H1 (cell line): Measurements from ENCODE around the gene ATXN2. TPM values are rescaled to one million over a fixed set of nuclear protein-coding genes. Genes with fewer than 3 reads are reported as not detected.

Experiments
- CTCF ChIA-PET: fragments of 300-600 bp; sonication (Branson Sonifier 250); formaldehyde crosslinking; loops from one replicate; lab custom pipeline; 2021; ENCODE audit not compliant: partially characterized antibody; lab: Charles Lee
- POLR2A ChIA-PET: fragments of 300-600 bp; sonication (Branson Sonifier 250); formaldehyde crosslinking; loops from one replicate; lab custom pipeline; 2021; ENCODE audit warnings: inconsistent platforms; ENCODE audit not compliant: partially characterized antibody; lab: Charles Lee
- DNase-seq, 2 experiments: peaks; one replicate each; pipeline versions ENCODE4 v3.0.0 to v3.0.0-alpha.2; 2010 to 2022; ENCODE audit warnings: low spot score in 2 of 2, low read depth in 1 of 2, mixed read lengths in 1 of 2
- FAIRE-seq: peaks from 2 replicates; lab custom pipeline; 2011; peaks lifted over from hg19 to GRCh38; lab: Jason Lieb, UNC
- H2AFZ ChIP-seq: 2 replicates; pipeline ENCODE4 v1.8.1; 2012; ENCODE audit warnings: low read length, inconsistent platforms
- H2AK5ac ChIP-seq: 2 replicates; pipeline ENCODE4 v1.6.1; 2013; ENCODE audit warnings: low read depth, low read length
- H2BK120ac ChIP-seq: replicated peaks from 2 replicates; pipeline ENCODE3; 2013; ENCODE audit warnings: low read depth, low read length, inconsistent platforms
- H2BK12ac ChIP-seq: 2 replicates; pipeline ENCODE4 v1.6.1; 2013; ENCODE audit warnings: low read depth, low read length
- H2BK15ac ChIP-seq: 2 replicates; pipeline ENCODE4 v1.6.1; 2013; ENCODE audit warnings: low read length
- H2BK20ac ChIP-seq: 2 replicates; pipeline ENCODE4 v1.6.1; 2013; ENCODE audit warnings: low read length
- H2BK5ac ChIP-seq: 2 replicates; pipeline ENCODE4 v1.6.1; 2013; ENCODE audit warnings: low read depth, low read length
- H3K14ac ChIP-seq: 2 replicates; pipeline ENCODE4 v1.6.1; 2013; ENCODE audit warnings: inconsistent platforms; ENCODE audit not compliant: insufficient read length
- H3K18ac ChIP-seq: 2 replicates; pipeline ENCODE4 v1.6.1; 2013; ENCODE audit warnings: low read length; ENCODE audit errors: extremely low read depth
- H3K23ac ChIP-seq: 2 replicates; pipeline ENCODE4 v1.6.1; 2013; ENCODE audit warnings: inconsistent platforms; ENCODE audit not compliant: insufficient read length
- H3K23me2 ChIP-seq: 2 replicates; pipeline ENCODE4 v1.6.1; 2013; ENCODE audit warnings: low read depth, low read length
- H3K27ac ChIP-seq: 2 replicates; pipeline ENCODE4 v1.6.1; 2011; ENCODE audit warnings: low read depth, low read length, inconsistent platforms
- H3K27me3 ChIP-seq, 4 experiments: replicated peaks in 1 of 4; 1 replicate in 1 of 4; 2 replicates in 3 of 4; pipeline versions ENCODE4 v1.6.1 to v1.8.1; 2011 to 2013; ENCODE audit warnings: low read length in 3 of 4, mild to moderate bottlenecking in 3 of 4, inconsistent platforms in 2 of 4, mixed read lengths in 2 of 4, moderate library complexity in 1 of 4; ENCODE audit not compliant: control insufficient read depth in 3 of 4, insufficient read depth in 3 of 4; ENCODE audit errors: extremely low read depth in 1 of 4
- H3K36me3 ChIP-seq, 4 experiments: 2 replicates each; pipeline versions ENCODE4 v1.6.1 to v1.8.1; 2011 to 2013; ENCODE audit warnings: mild to moderate bottlenecking in 4 of 4, low read length in 3 of 4, moderate library complexity in 2 of 4, control low read depth in 1 of 4, inconsistent platforms in 1 of 4; ENCODE audit not compliant: insufficient read depth in 4 of 4, control insufficient read depth in 2 of 4
- H3K4ac ChIP-seq: replicated peaks from 2 replicates; pipeline ENCODE3; 2013; ENCODE audit warnings: low read length, low read depth, mixed read lengths, inconsistent platforms; ENCODE audit not compliant: insufficient read length
- H3K4me1 ChIP-seq, 4 experiments: replicated peaks in 1 of 4; 1 replicate in 1 of 4; 2 replicates in 3 of 4; pipeline versions ENCODE4 v1.6.1 to v1.8.1; 2011 to 2013; ENCODE audit warnings: low read length in 3 of 4, inconsistent platforms in 2 of 4, mixed read lengths in 1 of 4; ENCODE audit not compliant: insufficient read depth in 4 of 4, control insufficient read depth in 3 of 4
- H3K4me2 ChIP-seq, 2 experiments: 2 replicates each; pipeline versions ENCODE4 v1.6.1 to v1.8.1; 2011 to 2013; ENCODE audit warnings: low read depth in 2 of 2, low read length in 2 of 2, control low read depth in 1 of 2, inconsistent platforms in 1 of 2, mild to moderate bottlenecking in 1 of 2; ENCODE audit not compliant: insufficient read depth in 1 of 2
- H3K4me3 ChIP-seq, 4 experiments: fragments of 200-600, 300-600 bp in 1 of 4; sonication (generic), shearing (Covaris generic), sonication (Bioruptor Twin) in 1 of 4; 2 replicates each; pipeline versions ENCODE4 v1.5.1 to v1.8.1; 2011 to 2016; ENCODE audit warnings: low read length in 4 of 4, low read depth in 3 of 4, control low read depth in 2 of 4, inconsistent platforms in 2 of 4, mild to moderate bottlenecking in 2 of 4, mixed read lengths in 1 of 4, moderate library complexity in 1 of 4; ENCODE audit not compliant: insufficient read depth in 2 of 4; ENCODE audit errors: extremely low read depth in 1 of 4
- H3K56ac ChIP-seq: replicated peaks from 2 replicates; pipeline ENCODE3; 2013; ENCODE audit warnings: low read depth, mild to moderate bottlenecking, mixed read lengths, low read length, inconsistent platforms; ENCODE audit not compliant: insufficient read length
- H3K79me1 ChIP-seq: 2 replicates; pipeline ENCODE4 v1.6.1; 2013; ENCODE audit warnings: low read depth, low read length, control low read depth
- H3K79me2 ChIP-seq, 2 experiments: 2 replicates each; pipeline versions ENCODE4 v1.6.1 to v1.8.1; 2012 to 2013; ENCODE audit warnings: low read length in 2 of 2, mild to moderate bottlenecking in 2 of 2, inconsistent platforms in 1 of 2; ENCODE audit not compliant: insufficient read depth in 2 of 2, control insufficient read depth in 1 of 2
- H3K9ac ChIP-seq, 4 experiments: replicated peaks in 1 of 4; 1 replicate in 1 of 4; 2 replicates in 3 of 4; pipeline versions ENCODE4 v1.6.1 to v1.8.1; 2011 to 2013; ENCODE audit warnings: low read depth in 3 of 4, low read length in 3 of 4, control low read depth in 2 of 4, mild to moderate bottlenecking in 2 of 4, moderate library complexity in 2 of 4, inconsistent platforms in 1 of 4; ENCODE audit errors: extremely low read depth in 1 of 4
- H3K9me3 ChIP-seq, 2 experiments: 2 replicates each; pipeline versions ENCODE4 v1.6.1 to v1.8.1; 2012 to 2013; ENCODE audit warnings: mild to moderate bottlenecking in 2 of 2, moderate library complexity in 2 of 2, control low read depth in 1 of 2, inconsistent platforms in 1 of 2, low read depth in 1 of 2, low read length in 1 of 2, mixed read lengths in 1 of 2; ENCODE audit not compliant: insufficient read depth in 2 of 2
- H4K20me1 ChIP-seq, 2 experiments: replicated peaks in 1 of 2; 2 replicates each; pipeline versions ENCODE3 to v1.8.1; 2011 to 2013; ENCODE audit warnings: inconsistent platforms in 2 of 2, low read length in 2 of 2, mild to moderate bottlenecking in 1 of 2; ENCODE audit not compliant: insufficient read depth in 2 of 2, control insufficient read depth in 1 of 2
- H4K5ac ChIP-seq: 2 replicates; pipeline ENCODE4 v1.6.1; 2013; ENCODE audit warnings: low read length, low read depth, mixed read lengths, inconsistent platforms; ENCODE audit not compliant: insufficient read length
- H4K8ac ChIP-seq: 2 replicates; pipeline ENCODE4 v1.8.0; 2013; ENCODE audit warnings: mild to moderate bottlenecking, moderate library complexity, low read length, inconsistent platforms; ENCODE audit not compliant: insufficient read depth; ENCODE audit errors: extremely low read depth
- H4K91ac ChIP-seq: replicated peaks from 2 replicates; pipeline ENCODE3; 2013; ENCODE audit warnings: low read length, mixed read lengths, inconsistent platforms; ENCODE audit not compliant: insufficient read length
- CREB1 ChIP-seq: IDR thresholded peaks from 2 replicates; pipeline ENCODE4 v1.6.1; 2012; ENCODE audit warnings: inconsistent platforms
- HDAC6 ChIP-seq: IDR thresholded peaks from one replicate; pipeline ENCODE4 v1.7.1; 2012; ENCODE audit warnings: low read depth, mild to moderate bottlenecking, inconsistent platforms, low read length, moderate library complexity
- SAP30 ChIP-seq: fragments of 300-600 bp; sonication (generic); IDR thresholded peaks from 2 replicates; pipeline ENCODE4 v1.7.1; 2012; ENCODE audit warnings: low read length, moderate library complexity, mild to moderate bottlenecking, inconsistent platforms; ENCODE audit not compliant: insufficient read depth, insufficient replicate concordance
- WGBS, 2 experiments: shearing (Covaris generic) in 1 of 2; methylation state at CpG; one replicate each; pipeline versions ENCODE4 v1.1.6 to v1.1.7; 2013 to 2015; ENCODE audit warnings: low lambda C conversion rate in 2 of 2, mixed read lengths in 2 of 2, inconsistent platforms in 1 of 2, low coverage in 1 of 2, missing lambda C conversion rate in 1 of 2; ENCODE audit not compliant: insufficient replicate concordance in 2 of 2, insufficient coverage in 1 of 2, insufficient read length in 1 of 2; ENCODE audit errors: extremely low coverage in 1 of 2, missing lambda C conversion rate in 1 of 2; 5-methylcytosine and 5-hydroxymethylcytosine counted together
- polyA plus RNA-seq, 7 experiments: library from polyadenylated mRNA; depleted of rRNA in 3 of 7; stranded (reverse) in 5 of 7; unstranded in 2 of 7; fragments of >200 nt in 5 of 7; fragments of 200-250 nt in 2 of 7; gene quantifications; 1 replicate in 5 of 7; 2 replicates in 1 of 7; 4 replicates in 1 of 7; pipeline versions ENCODE4 v1.2.1 to v1.2.3, GENCODE V29; 2011 to 2013; ENCODE audit warnings: missing spikeins in 2 of 7, mixed read lengths in 2 of 7
- total RNA-seq: library from RNA; stranded (reverse); fragmentation: NEBNext Ultra II Directional; extraction: Animal tissue kit (Norgen Biotek cat#: 25700); gene quantifications from 2 replicates; pipeline ENCODE4 v1.2.1, GENCODE V29; 2021

The ATXN2 gene
- total and polyA plus RNA-seq, 2 of the 8 experiments (the other 6 are each of a cell fraction or from before 2014, with no cell fraction given) = 46.6 to 80.7 TPM

DNA sequence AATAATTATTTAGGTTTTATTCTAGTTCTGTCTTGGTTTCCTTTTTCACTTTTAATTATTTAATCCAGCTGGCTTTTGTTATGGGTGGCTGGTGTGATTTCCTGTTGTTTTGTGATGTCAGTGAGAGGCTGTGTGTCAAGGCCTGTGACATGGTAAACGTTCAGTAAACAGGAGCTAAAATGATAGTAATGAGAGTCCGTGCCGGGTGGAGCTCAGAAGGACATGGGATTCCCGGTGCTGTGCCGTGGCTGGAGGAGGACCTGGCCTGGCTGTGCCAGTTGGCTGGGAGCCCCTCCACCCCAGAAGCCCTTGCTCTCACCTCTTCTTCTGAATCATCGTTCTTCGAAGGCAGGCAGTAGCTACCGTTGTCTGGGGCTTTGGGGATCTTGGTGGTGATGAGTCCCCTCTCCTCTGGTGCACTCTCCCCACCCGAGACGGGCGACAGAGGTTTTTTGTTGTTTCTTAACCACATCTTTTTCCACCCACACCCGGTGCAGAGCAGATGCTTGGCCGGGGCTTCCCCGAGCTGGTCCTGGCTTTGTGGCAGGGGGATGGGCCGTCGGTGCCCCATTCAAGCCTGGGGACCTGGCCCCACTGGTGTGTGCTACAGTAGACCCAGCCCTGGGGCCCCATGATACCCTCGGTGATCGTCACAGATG, 164.3 kb downstream of the ATXN2 start:
- Histone ChIP-seq H3K27me3 (no peaks in the 10 kb centered on the region), H3K56ac (no peak overlapping the region), H4K5ac (no peak overlapping the region), H3K79me1 (peaks cover 12% of the 10 kb centered on the region), H3K79me2 (peaks cover 3 to 82% of the 10 kb centered on the region in 2 experiments; a peak in 3 of 4 replicates), H2AK5ac (0 out of 2 replicates have a peak overlapping the region, but pooled peaks have one; percentile 7), H4K20me1 (peaks cover 23 to 27% of the 10 kb centered on the region in 2 experiments), H2AFZ (no peak overlapping the region), H2BK15ac (no peak overlapping the region), H2BK120ac (no peak overlapping the region), H3K9ac (no peak overlapping the region), H3K9me3 (no peaks in the 10 kb centered on the region), H2BK5ac (peak overlapping the region; percentile 63), H2BK12ac (peak overlapping the region; percentile 92; the same call in 1 of the 2 replicates), H3K23me2 (no peaks in the 10 kb centered on the region), H3K23ac (no peak overlapping the region), H3K4ac (no peak overlapping the region), H3K18ac (peak overlapping the region; percentile 32; the same call in 1 of the 2 replicates), H3K36me3 (no peaks in the 10 kb centered on the region), H3K14ac (no peak overlapping the region), H2BK20ac (no peak overlapping the region), H3K4me2 (peak overlapping the region; percentile 10 to 28; a peak in 3 of 4 replicates), H3K4me1 (peaks cover 4 to 49% (median 35%) of the 10 kb centered on the region in 4 experiments), H3K27ac (peak overlapping the region; percentile 32; the same call in 1 of the 2 replicates), H4K91ac (no peak overlapping the region), H4K8ac (no peak overlapping the region), H3K4me3 (no peak overlapping the region)
- CTCF ChIA-PET = interaction anchor here (0.7 to 31.7 kb wide), 8 partner anchors 10 to 44 kb away, joined by 3 to 838 read pairs (median 5); partner anchors contain the start of gene SH2B3
- FAIRE-seq = no peak
- 81% methylated on average over 18 of the region's 18 CpGs; no CpG with 5 or more reads in 1 of the 2 experiments for WGBS, 2 experiments
- DNase-seq = no peak
- POLR2A ChIA-PET = interaction anchor here (1.0 to 3.2 kb wide), 7 partner anchors 10 to 30 kb away, joined by 3 to 26 read pairs (median 6); no protein-coding TSS in a partner anchor
- TF ChIP-seq SAP30 (no peak), CREB1 (peak; percentile 70; the same call in 1 of the 2 replicates), HDAC6 (no peak)
